GM21619 (cell line): ENCODE results near the gene GPR151.

Experiments
- ATAC-seq: cut with Tn5 transposase; IDR thresholded peaks from one replicate; pipeline ENCODE4 v1.9.1; 2021; ENCODE audit not compliant: unreplicated experiment

Gene GPR151

GRCh38 chr5:146521403-146522106, 5.6 kb upstream of the GPR151 start:
- ATAC-seq = no peak

GRCh38 chr5:146520731-146521130, 4.7 kb upstream of the GPR151 start:
- ATAC-seq = no peak

- no peak for ATAC-seq
These were observed 3.6 kb upstream of the GPR151 start for GRCh38 chr5:146519554-146519953.

- ATAC-seq = no peak
These were observed 378 bp downstream of the GPR151 start for GRCh38 chr5:146515473-146516150.

GRCh38 chr5:146514575-146514974, 1.4 kb downstream of the GPR151 start:
- no peak for ATAC-seq

GRCh38 chr5:146513462-146513861, 2.5 kb downstream of the GPR151 start:
- no peak for ATAC-seq

- ATAC-seq = no peak
These were observed 5.3 kb downstream of the GPR151 start for GRCh38 chr5:146510559-146511125.

GRCh38 chr5:146507428-146507827, 8.6 kb downstream of the GPR151 start:
- ATAC-seq = no peak

- ATAC-seq = no peak
These were observed 16.3 kb downstream of the GPR151 start for GRCh38 chr5:146499680-146500079.

GRCh38 chr5:146494656-146495055, 21.3 kb downstream of the GPR151 start:
- ATAC-seq = no peak

GRCh38 chr5:146490089-146490843, 25.7 kb downstream of the GPR151 start:
- ATAC-seq = no peak

GRCh38 chr5:146484714-146485391, 31.1 kb downstream of the GPR151 start:
- no peak for ATAC-seq

GRCh38 chr5:146482775-146483174, 33.2 kb downstream of the GPR151 start:
- ATAC-seq = no peak

GRCh38 chr5:146475906-146476305, 40.1 kb downstream of the GPR151 start:
- no peak for ATAC-seq

GRCh38 chr5:146475190-146475780, 40.7 kb downstream of the GPR151 start:
- no peak for ATAC-seq

GRCh38 chr5:146474065-146474464, 41.9 kb downstream of the GPR151 start:
- ATAC-seq = no peak

GRCh38 chr5:146467760-146468159, 48.2 kb downstream of the GPR151 start:
- ATAC-seq = no peak

- no peak for ATAC-seq
These were observed 49.3 kb downstream of the GPR151 start for GRCh38 chr5:146466521-146467349.

- no peak for ATAC-seq
These were observed 52.5 kb downstream of the GPR151 start for GRCh38 chr5:146463446-146463845.
